ENCODE results near the gene CCL14. TPM values are rescaled to one million over a fixed set of nuclear protein-coding genes. Genes with fewer than 3 reads are reported as not detected.
"Not testable (repeated sequence)": the region's sequence is repeated elsewhere in the genome, so short reads cannot be mapped to it uniquely, and the experiment has no call there.

CCL14 gene
- total and polyA plus RNA-seq, 2 donors (not counting 1 experiment from before 2014, with no cell fraction given), result not detected

GRCh38 chr17:36019423-36019822, 32.9 kb upstream of the CCL14 start:
- Histone ChIP-seq H4K20me1 (ENCODE audit: control insufficient read depth, extremely low read depth, insufficient read depth, low read length) (no peaks in the 10 kb centered on the region), H3K9ac (ENCODE audit: insufficient read depth, low read length) (no peak overlapping the region), H2AFZ (ENCODE audit: low read length) (no peak overlapping the region), H3K4me3 (replicated peaks in 1 of 4; ENCODE audit: control extremely low read depth in 1 of 4, insufficient read depth in 1 of 4, low read depth in 3 of 4, low read length in 4 of 4) (no peak overlapping the region), H3K4me1 (ENCODE audit: control insufficient read depth, extremely low read depth, insufficient read depth, low read length) (no peaks in the 10 kb centered on the region), H3K4me2 (ENCODE audit: extremely low read depth, insufficient read depth, low read length) (no peak overlapping the region), H3K27ac (ENCODE audit: insufficient read depth, low read length) (no peak overlapping the region), H3K9me3 (ENCODE audit: control insufficient read depth, insufficient read depth, low read depth, low read length) (no peaks in the 10 kb centered on the region), H3K27me3 (ENCODE audit: control insufficient read depth, insufficient read depth, low read length) (no peaks in the 10 kb centered on the region), H3K79me2 (ENCODE audit: control insufficient read depth, insufficient read depth, low read length) (no peaks in the 10 kb centered on the region), H3K36me3 (ENCODE audit: control insufficient read depth, insufficient read depth, low read length) (no peaks in the 10 kb centered on the region)
- DNase-seq (ENCODE audit: low read depth in 2 of 2), result no peak
- TF ChIP-seq EZH2 (IDR thresholded peaks at IDR 0.05; ENCODE audit: low read length, missing control alignments), result no peak
- no peak for TF ChIP-seq CTCF (conservative IDR thresholded peaks at IDR 0.05 in 1 of 2, IDR thresholded peaks at IDR 0.05 in 1 of 2; ENCODE audit: low read depth in 1 of 2, low read length in 2 of 2)

GRCh38 chr17:36017799-36018198, 31.3 kb upstream of the CCL14 start, which contains the start of gene CCL23:
Gene CCL23 (minus strand): TSS chr17:36017972. CDS start chr17:36017897, 75 bp downstream.
- H3K9ac ChIP-seq (ENCODE audit: insufficient read depth, low read length), result no peak within 1 kb of the TSS
- no peak for DNase-seq (ENCODE audit: low read depth in 2 of 2)
- H3K9me3 ChIP-seq (ENCODE audit: control insufficient read depth, insufficient read depth, low read depth, low read length), result no peaks in the 10 kb centered on the region
- H3K27me3 ChIP-seq (ENCODE audit: control insufficient read depth, insufficient read depth, low read length), result no peaks in the 10 kb centered on the region
- no peaks in the 10 kb centered on the region for H3K4me1 ChIP-seq (ENCODE audit: control insufficient read depth, extremely low read depth, insufficient read depth, low read length)
- no peaks in the 10 kb centered on the region for H4K20me1 ChIP-seq (ENCODE audit: control insufficient read depth, extremely low read depth, insufficient read depth, low read length)
- no peak within 1 kb of the TSS for H3K27ac ChIP-seq (ENCODE audit: insufficient read depth, low read length)
- H3K4me3 ChIP-seq (replicated peaks in 1 of 4; ENCODE audit: control extremely low read depth in 1 of 4, insufficient read depth in 1 of 4, low read depth in 3 of 4, low read length in 4 of 4), result no peak within 1 kb of the TSS
- no peaks in the 10 kb centered on the region for H3K36me3 ChIP-seq (ENCODE audit: control insufficient read depth, insufficient read depth, low read length)
- TF ChIP-seq CTCF (conservative IDR thresholded peaks at IDR 0.05 in 1 of 2, IDR thresholded peaks at IDR 0.05 in 1 of 2; ENCODE audit: low read depth in 1 of 2, low read length in 2 of 2) (no peak), EZH2 (IDR thresholded peaks at IDR 0.05; ENCODE audit: low read length, missing control alignments) (no peak)
- no peaks in the 10 kb centered on the region for H3K79me2 ChIP-seq (ENCODE audit: control insufficient read depth, insufficient read depth, low read length)
- no peak within 1 kb of the TSS for H2AFZ ChIP-seq (ENCODE audit: low read length)
- H3K4me2 ChIP-seq (ENCODE audit: extremely low read depth, insufficient read depth, low read length), result no peak within 1 kb of the TSS

- Histone ChIP-seq H2AFZ (ENCODE audit: low read length) (no peak overlapping the region), H3K9ac (ENCODE audit: insufficient read depth, low read length) (no peak overlapping the region), H3K9me3 (ENCODE audit: control insufficient read depth, insufficient read depth, low read depth, low read length) (no peaks in the 10 kb centered on the region), H3K4me3 (replicated peaks in 1 of 4; ENCODE audit: control extremely low read depth in 1 of 4, insufficient read depth in 1 of 4, low read depth in 3 of 4, low read length in 4 of 4) (no peak overlapping the region), H3K79me2 (ENCODE audit: control insufficient read depth, insufficient read depth, low read length) (no peaks in the 10 kb centered on the region), H3K4me1 (ENCODE audit: control insufficient read depth, extremely low read depth, insufficient read depth, low read length) (no peaks in the 10 kb centered on the region), H3K4me2 (ENCODE audit: extremely low read depth, insufficient read depth, low read length) (no peak overlapping the region), H3K36me3 (ENCODE audit: control insufficient read depth, insufficient read depth, low read length) (no peaks in the 10 kb centered on the region), H4K20me1 (ENCODE audit: control insufficient read depth, extremely low read depth, insufficient read depth, low read length) (no peaks in the 10 kb centered on the region), H3K27me3 (ENCODE audit: control insufficient read depth, insufficient read depth, low read length) (no peaks in the 10 kb centered on the region), H3K27ac (ENCODE audit: insufficient read depth, low read length) (no peak overlapping the region)
- no peak for TF ChIP-seq EZH2 (IDR thresholded peaks at IDR 0.05; ENCODE audit: low read length, missing control alignments)
- no peak for TF ChIP-seq CTCF (conservative IDR thresholded peaks at IDR 0.05 in 1 of 2, IDR thresholded peaks at IDR 0.05 in 1 of 2; ENCODE audit: low read depth in 1 of 2, low read length in 2 of 2)
- no peak for DNase-seq (ENCODE audit: low read depth in 2 of 2)
Observed at GRCh38 chr17:36016555-36016954, 30.0 kb upstream of the CCL14 start.

GRCh38 chr17:36015895-36016294, 29.4 kb upstream of the CCL14 start:
- H3K9me3 ChIP-seq (ENCODE audit: control insufficient read depth, insufficient read depth, low read depth, low read length); H3K9ac ChIP-seq (ENCODE audit: insufficient read depth, low read length): not testable (repeated sequence)

More at GRCh38 chr17:36015895-36016294, 29.4 kb upstream of the CCL14 start:
- not testable (repeated sequence) for H3K27ac ChIP-seq (ENCODE audit: insufficient read depth, low read length); H2AFZ ChIP-seq (ENCODE audit: low read length); H3K4me2 ChIP-seq (ENCODE audit: extremely low read depth, insufficient read depth, low read length); H3K79me2 ChIP-seq (ENCODE audit: control insufficient read depth, insufficient read depth, low read length); H3K4me3 ChIP-seq (replicated peaks in 1 of 4; ENCODE audit: control extremely low read depth in 1 of 4, insufficient read depth in 1 of 4, low read depth in 3 of 4, low read length in 4 of 4); H3K36me3 ChIP-seq (ENCODE audit: control insufficient read depth, insufficient read depth, low read length); DNase-seq (ENCODE audit: low read depth in 2 of 2); H3K27me3 ChIP-seq (ENCODE audit: control insufficient read depth, insufficient read depth, low read length); H3K4me1 ChIP-seq (ENCODE audit: control insufficient read depth, extremely low read depth, insufficient read depth, low read length); H4K20me1 ChIP-seq (ENCODE audit: control insufficient read depth, extremely low read depth, insufficient read depth, low read length)

Data from fibroblast of lung (primary cell).